Measurements from ENCODE around the gene TMEM108. TPM values are rescaled to one million over a fixed set of nuclear protein-coding genes. Genes with fewer than 3 reads are reported as not detected.

The TMEM108 gene
- total and polyA plus RNA-seq, 10 of the 15 experiments (the other 5 are each of a cell fraction or from before 2014, with no cell fraction given), result 0.02 to 0.58 (median 0.12) TPM; not detected in 5

GRCh38 chr3:133368371-133369067 is 330.3 kb downstream of the TMEM108 start (continued):
- no peak for TF ChIP-seq PRDM15 (CRISPR knock-in tag; IDR thresholded peaks at IDR 0.05)
- TF ChIP-seq TAF1 (IDR thresholded peaks at IDR 0.05; ENCODE audit: borderline replicate concordance, low read depth, low read length), result no peak
- no peak for TF ChIP-seq TCF3 (IDR thresholded peaks at IDR 0.05; ENCODE audit: borderline replicate concordance, insufficient read depth, low read depth, low read length)
- TF ChIP-seq BCL3 (IDR thresholded peaks at IDR 0.05; ENCODE audit: borderline replicate concordance, insufficient read depth, low read depth, low read length, poor library complexity, severe bottlenecking), result no peak
- TF ChIP-seq ETV6 (conservative IDR thresholded peaks at IDR 0.05 in 1 of 2, IDR thresholded peaks at IDR 0.05 in 1 of 2; ENCODE audit: borderline replicate concordance in 1 of 2, low read depth in 1 of 2), result no peak
- no peak for TF ChIP-seq CHD4 (IDR thresholded peaks at IDR 0.05)
- no peak for TF ChIP-seq SREBF1 (IDR thresholded peaks at IDR 0.05; ENCODE audit: low read length)
- TF ChIP-seq SMC3 (IDR thresholded peaks at IDR 0.05; ENCODE audit: borderline replicate concordance, low read length), result no peak
- TF ChIP-seq CHD1 (IDR thresholded peaks at IDR 0.05; ENCODE audit: low read depth, low read length), result no peak

Data from GM12878 (cell line).